Stomach (tissue), 9 donors: ENCODE measurements around the gene THUMPD1. TPM values are rescaled to one million over a fixed set of nuclear protein-coding genes. Genes with fewer than 3 reads are reported as not detected.
"Not testable (repeated sequence)": the region's sequence is repeated elsewhere in the genome, so short reads cannot be mapped to it uniquely, and the experiment has no call there.

Experiments
- DNase-seq, 2 donors: peaks; one replicate each; pipeline versions ENCODE4 v3.0.0 to v3.0.0-alpha.2; 2013 to 2019
- H3K27ac ChIP-seq, 5 donors: fragments of 200-600 bp in 4 of 5; sonication (generic) in 4 of 5; one replicate each; pipeline ENCODE4 v1.5.1; 2013 to 2019; ENCODE audit warnings: mild to moderate bottlenecking in 1 of 5, moderate library complexity in 1 of 5
- H3K27me3 ChIP-seq, 3 donors: fragments of 200-600 bp; sonication (generic); one replicate each; pipeline ENCODE4 v1.5.1; 2017 to 2019; ENCODE audit warnings: mixed run types in 1 of 3
- H3K36me3 ChIP-seq, 4 donors: fragments of 200-600 bp; sonication (generic); 1 replicate in 3 of 4; 2 replicates in 1 of 4; pipeline ENCODE4 v1.5.1; 2016 to 2019
- H3K4me1 ChIP-seq, 4 donors: fragments of 200-600 bp; sonication (generic); one replicate each; pipeline ENCODE4 v1.5.1; 2016 to 2019
- H3K4me3 ChIP-seq, 4 donors: fragments of 200-600 bp; sonication (generic) in 3 of 4; one replicate each; pipeline ENCODE4 v1.5.1; 2016 to 2019; ENCODE audit warnings: mild to moderate bottlenecking in 1 of 4
- H3K9me3 ChIP-seq, 4 donors: fragments of 200-600 bp; sonication (generic); one replicate each; pipeline ENCODE4 v1.5.1; 2016 to 2019
- EP300 ChIP-seq: sonication (generic); formaldehyde crosslinking; IDR thresholded peaks from one replicate; pipeline ENCODE4 v1.6.1; 2017; ENCODE audit warnings: antibody characterized with exemption
- POLR2A ChIP-seq, 4 donors: fragments of 450-650 bp; IDR thresholded peaks; one replicate each; pipeline ENCODE4 v1.6.1; 2016; ENCODE audit warnings: antibody characterized with exemption in 4 of 4, control low read depth in 2 of 4, mild to moderate bottlenecking in 1 of 4, moderate library complexity in 1 of 4
- POLR2AphosphoS5 ChIP-seq, 3 donors: sonication (generic); formaldehyde crosslinking; IDR thresholded peaks; one replicate each; pipeline ENCODE4 v1.6.1; 2016; ENCODE audit warnings: antibody characterized with exemption in 3 of 3
- WGBS, 5 donors: extraction: QIAGEN DNeasy Blood & Tissue Kit in 3 of 5; methylation state at CpG; one replicate each; pipeline versions ENCODE4 v1.1.5 to v1.1.7; 2013 to 2018; 5-methylcytosine and 5-hydroxymethylcytosine counted together
- intact Hi-C: fragments of 100-400 bp; cut with DNase I; formaldehyde crosslinking; loops from one replicate; pipeline ENCODE4 v1.15.1; 2023; ENCODE audit warnings: low total_unique reads
- polyA plus RNA-seq, 3 donors: library from polyadenylated mRNA; stranded (reverse); fragments of 200-250 nt; gene quantifications; one replicate each; pipeline ENCODE4 v1.2.3, GENCODE V29; 2013
- small RNA-seq, 4 donors: library from RNA; depleted of rRNA; stranded (forward); fragments of <200 nt; gene quantifications; one replicate each; pipeline ENCODE3, GENCODE V24; 2016
- total RNA-seq, 5 donors: library from RNA; depleted of rRNA; stranded (reverse); fragments of >200 nt; gene quantifications; one replicate each; pipeline versions ENCODE4 v1.1.0 to v1.2.3, GENCODE V29; 2014 to 2016
- TF ChIP-seq, protein P1 (sequence below), 7 experiments: fragments of 450-650 bp in 4 of 7; fragments of 200-600 bp in 3 of 7; sonication (generic) in 3 of 7; IDR thresholded peaks; one replicate each; pipeline ENCODE4 v1.5.1; 2016 to 2019; ENCODE audit warnings: antibody characterized with exemption in 7 of 7, control low read depth in 2 of 7, mild to moderate bottlenecking in 1 of 7
- donor health status: healthy with polysubstance abuse.
- donor health status: Bipolar disorder and iron deficiency.
- donor health status: healthy.

THUMPD1 gene
- total and polyA plus RNA-seq, 8 donors, result 3.2 to 101 (median 33.7) TPM

DNA sequence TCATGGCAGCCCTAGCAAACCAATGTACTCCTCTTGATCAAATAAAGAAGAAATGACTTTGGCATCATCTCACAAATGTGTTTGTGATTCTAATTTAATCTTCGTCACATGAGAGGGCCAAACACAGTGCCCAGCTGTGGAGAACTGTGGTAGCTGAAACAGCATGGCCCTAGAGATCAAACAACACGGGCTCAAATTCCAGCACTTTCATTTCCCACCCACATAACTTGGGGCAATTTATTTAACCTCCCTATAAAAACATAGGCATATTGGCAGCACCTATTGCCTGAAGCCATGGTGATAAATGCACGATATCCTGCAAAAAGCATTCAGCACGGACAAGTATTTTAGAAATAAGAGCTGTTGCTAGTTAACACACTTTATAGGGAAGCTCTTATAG lies 46.6 kb downstream of the THUMPD1 start:
- no peak overlapping the region for H3K4me3 ChIP-seq
- H3K27ac ChIP-seq, result peak overlapping the region in 3 of 5 donors; percentile 43 to 73 (median 45)
- peak in 1 of 2 donors; percentile 35 for DNase-seq
- intact Hi-C loops, result no loop called here
- no peaks in the 10 kb centered on the region for H3K9me3 ChIP-seq
- no peaks in the 10 kb centered on the region for H3K27me3 ChIP-seq
- 27 to 68% (median 38%) methylated on average over 4 of the region's 4 CpGs for WGBS, 5 donors
- H3K36me3 ChIP-seq, result no peaks in the 10 kb centered on the region
- TF ChIP-seq, protein P1, sequence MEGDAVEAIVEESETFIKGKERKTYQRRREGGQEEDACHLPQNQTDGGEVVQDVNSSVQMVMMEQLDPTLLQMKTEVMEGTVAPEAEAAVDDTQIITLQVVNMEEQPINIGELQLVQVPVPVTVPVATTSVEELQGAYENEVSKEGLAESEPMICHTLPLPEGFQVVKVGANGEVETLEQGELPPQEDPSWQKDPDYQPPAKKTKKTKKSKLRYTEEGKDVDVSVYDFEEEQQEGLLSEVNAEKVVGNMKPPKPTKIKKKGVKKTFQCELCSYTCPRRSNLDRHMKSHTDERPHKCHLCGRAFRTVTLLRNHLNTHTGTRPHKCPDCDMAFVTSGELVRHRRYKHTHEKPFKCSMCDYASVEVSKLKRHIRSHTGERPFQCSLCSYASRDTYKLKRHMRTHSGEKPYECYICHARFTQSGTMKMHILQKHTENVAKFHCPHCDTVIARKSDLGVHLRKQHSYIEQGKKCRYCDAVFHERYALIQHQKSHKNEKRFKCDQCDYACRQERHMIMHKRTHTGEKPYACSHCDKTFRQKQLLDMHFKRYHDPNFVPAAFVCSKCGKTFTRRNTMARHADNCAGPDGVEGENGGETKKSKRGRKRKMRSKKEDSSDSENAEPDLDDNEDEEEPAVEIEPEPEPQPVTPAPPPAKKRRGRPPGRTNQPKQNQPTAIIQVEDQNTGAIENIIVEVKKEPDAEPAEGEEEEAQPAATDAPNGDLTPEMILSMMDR (IDR thresholded peaks at IDR 0.05), result no peak
- TF ChIP-seq POLR2AphosphoS5 (IDR thresholded peaks at IDR 0.05), result no peak
- TF ChIP-seq EP300, result no peak
- no peak for TF ChIP-seq POLR2A (IDR thresholded peaks at IDR 0.05)
- peaks cover 0 to 7% (median 5%) of the 10 kb centered on the region in 4 donors for H3K4me1 ChIP-seq

DNA sequence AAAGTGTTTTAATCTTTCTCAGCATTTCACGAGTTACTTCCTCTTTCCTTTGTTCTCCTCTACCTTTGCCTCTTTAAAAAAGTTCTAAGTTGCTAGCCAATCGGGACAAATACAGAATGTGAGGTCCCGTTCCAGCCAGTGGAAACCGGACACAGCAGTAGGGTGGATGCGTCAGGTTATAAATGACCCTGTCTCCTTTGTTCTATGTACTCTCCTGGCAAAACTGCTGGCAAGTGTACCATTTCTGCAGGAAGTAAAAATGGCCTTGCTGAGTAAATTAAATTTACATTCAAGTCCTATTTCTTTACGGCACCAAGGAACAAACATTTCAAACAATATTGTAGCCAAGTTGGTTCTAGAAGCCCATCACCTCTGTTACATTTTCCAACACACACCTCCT lies 47.5 kb downstream of the THUMPD1 start:
- H3K27me3 ChIP-seq, result not testable (repeated sequence)
- TF ChIP-seq POLR2AphosphoS5 (IDR thresholded peaks at IDR 0.05), result peak in 1 of 3 donors; percentile 17
- 16 to 33% (median 22%) methylated on average over 6 of the region's 6 CpGs for WGBS, 5 donors

DNA sequence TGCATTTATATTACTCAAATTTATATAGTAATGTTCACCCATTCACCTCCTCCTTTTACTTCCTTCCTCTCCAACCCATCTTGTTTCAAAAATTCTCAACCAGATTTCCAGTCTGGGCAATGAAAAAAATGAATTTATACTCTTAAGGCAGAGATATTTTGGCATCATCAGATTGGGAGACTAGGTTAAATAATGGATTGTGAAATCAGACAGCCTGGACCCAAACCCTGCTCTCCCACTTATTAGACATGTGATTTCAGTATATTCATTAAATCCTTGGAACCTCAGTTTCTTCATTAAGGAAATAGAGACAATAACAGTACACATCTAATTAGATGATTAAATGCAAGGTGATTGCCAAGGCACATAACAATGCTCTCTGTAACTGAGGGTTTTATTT lies 52.0 kb downstream of the THUMPD1 start:
- DNase-seq, result no peak
- intact Hi-C loops, result no loop called here
- Histone ChIP-seq H3K4me1 (peaks cover 0 to 6% (median 5%) of the 10 kb centered on the region in 4 donors), H3K27ac (no peak overlapping the region), H3K9me3 (no peaks in the 10 kb centered on the region), H3K36me3 (no peaks in the 10 kb centered on the region), H3K27me3 (no peaks in the 10 kb centered on the region), H3K4me3 (no peak overlapping the region)
- TF ChIP-seq, protein P1 (IDR thresholded peaks at IDR 0.05), result no peak
- TF ChIP-seq EP300, result no peak
- no peak for TF ChIP-seq POLR2A (IDR thresholded peaks at IDR 0.05)
- no peak for TF ChIP-seq POLR2AphosphoS5 (IDR thresholded peaks at IDR 0.05)

More for the DNA sequence above, 47.5 kb downstream of the THUMPD1 start:
- H3K9me3 ChIP-seq, H3K4me1 ChIP-seq, H3K36me3 ChIP-seq, intact Hi-C loops, H3K4me3 ChIP-seq: not testable (repeated sequence)
- peak; percentile 15 to 53 for DNase-seq
- H3K27ac ChIP-seq, result peak overlapping the region; percentile 10 to 73 (median 43)

DNA sequence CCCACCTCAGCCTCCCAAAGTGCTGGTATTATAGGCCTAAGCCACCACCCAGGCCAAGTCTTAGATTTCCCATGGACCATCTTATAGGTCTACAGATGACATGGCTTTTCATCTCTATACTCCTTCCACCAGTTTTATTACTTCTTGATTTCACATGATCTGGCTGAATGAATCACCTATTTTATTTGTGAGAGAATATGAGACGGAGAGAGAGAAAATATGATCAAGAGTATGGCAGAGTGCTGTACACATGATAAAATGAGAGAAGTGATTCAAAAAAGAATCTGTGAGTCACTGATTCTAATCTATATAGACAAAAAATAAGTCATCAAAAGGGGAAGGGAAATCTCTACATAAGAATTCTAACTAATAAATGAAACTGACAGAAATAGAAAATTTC lies 57.8 kb downstream of the THUMPD1 start:
- Histone ChIP-seq H3K27me3 (no peaks in the 10 kb centered on the region), H3K4me3 (no peak overlapping the region), H3K36me3 (no peaks in the 10 kb centered on the region), H3K4me1 (no peaks in the 10 kb centered on the region), H3K9me3 (no peaks in the 10 kb centered on the region), H3K27ac (no peak overlapping the region)
- TF ChIP-seq POLR2A (IDR thresholded peaks at IDR 0.05) (no peak), EP300 (no peak), POLR2AphosphoS5 (IDR thresholded peaks at IDR 0.05) (no peak)
- TF ChIP-seq, protein P1 (IDR thresholded peaks at IDR 0.05), result no peak
- no peak for DNase-seq
- 66 to 88% (median 85%) methylated on average over 1 of the region's 1 CpG for WGBS, 5 donors
- intact Hi-C loops, result no loop called here

Small RNA genes within 50 kb of the gene (small RNA-seq; reads per million reads assigned to genes)
- gene RNU6-944P, result 0 reads per million in 4 donors

Other genes with a start within 250 kb of the THUMPD1 start
- 1 to 10 TPM in 1 of 5 donors, not detected in 4; 1.8 TPM for gene ACSM2B, start 165.5 kb downstream of the THUMPD1 start, total RNA-seq
- under 1 TPM in 1 of 3 donors, not detected in 2; 0.20 TPM for gene ACSM2B, start 165.5 kb downstream of the THUMPD1 start, polyA plus RNA-seq
- 1 to 10 TPM in 3 of 5 donors, not detected in 2; 1.3 to 1.9 (median 1.3) TPM for gene ACSM1, start 44.1 kb downstream of the THUMPD1 start, total RNA-seq
- 1 to 10 TPM in 1 of 3 donors, under 1 TPM in 2; 0.87 to 2.1 (median 0.90) TPM for gene ACSM1, start 44.1 kb downstream of the THUMPD1 start, polyA plus RNA-seq
- gene ACSM3, start 22.2 kb upstream of the THUMPD1 start, total RNA-seq, result 10 to 100 TPM in 4 of 5 donors, 1 to 10 TPM in 1; 5.8 to 78.1 (median 15.6) TPM
- gene ACSM3, start 22.2 kb upstream of the THUMPD1 start, polyA plus RNA-seq, result 100 to 1,000 TPM in 1 of 3 donors, 10 to 100 TPM in 2; 46.3 to 114 (median 48.8) TPM
- gene ERI2, start 64.7 kb upstream of the THUMPD1 start, total RNA-seq, result 10 to 100 TPM in 4 of 5 donors, 1 to 10 TPM in 1; 9.6 to 49.0 (median 23.7) TPM
- 10 to 100 TPM in 1 of 3 donors, 1 to 10 TPM in 2; 8.5 to 10.6 (median 9.6) TPM for gene ERI2, start 64.7 kb upstream of the THUMPD1 start, polyA plus RNA-seq
- gene REXO5, start 64.7 kb upstream of the THUMPD1 start, total RNA-seq, result 10 to 100 TPM in 3 of 5 donors, 1 to 10 TPM in 2; 5.5 to 31.7 (median 18.0) TPM
- gene REXO5, start 64.7 kb upstream of the THUMPD1 start, polyA plus RNA-seq, result 1 to 10 TPM; 4.7 to 7.3 (median 7.2) TPM
- gene DCUN1D3, start 158.5 kb upstream of the THUMPD1 start, total RNA-seq, result 10 to 100 TPM in 4 of 5 donors, 1 to 10 TPM in 1; 3.8 to 25.7 (median 16.7) TPM
- 1 to 10 TPM; 1.4 to 3.7 (median 2.1) TPM for gene DCUN1D3, start 158.5 kb upstream of the THUMPD1 start, polyA plus RNA-seq
- 10 to 100 TPM in 4 of 5 donors, 1 to 10 TPM in 1; 6.7 to 29.7 (median 21.0) TPM for gene LYRM1, start 159.0 kb upstream of the THUMPD1 start, total RNA-seq
- gene LYRM1, start 159.0 kb upstream of the THUMPD1 start, polyA plus RNA-seq, result 10 to 100 TPM; 37.4 to 58.5 (median 43.4) TPM